GM19372 (cell line): Measurements from ENCODE around the gene TSPAN19.

Experiments
- ATAC-seq: cut with Tn5 transposase; IDR thresholded peaks from one replicate; pipeline ENCODE4 v1.9.1; 2021; ENCODE audit warnings: mild to moderate bottlenecking, low read depth, moderate library complexity; ENCODE audit not compliant: unreplicated experiment

Gene TSPAN19

DNA sequence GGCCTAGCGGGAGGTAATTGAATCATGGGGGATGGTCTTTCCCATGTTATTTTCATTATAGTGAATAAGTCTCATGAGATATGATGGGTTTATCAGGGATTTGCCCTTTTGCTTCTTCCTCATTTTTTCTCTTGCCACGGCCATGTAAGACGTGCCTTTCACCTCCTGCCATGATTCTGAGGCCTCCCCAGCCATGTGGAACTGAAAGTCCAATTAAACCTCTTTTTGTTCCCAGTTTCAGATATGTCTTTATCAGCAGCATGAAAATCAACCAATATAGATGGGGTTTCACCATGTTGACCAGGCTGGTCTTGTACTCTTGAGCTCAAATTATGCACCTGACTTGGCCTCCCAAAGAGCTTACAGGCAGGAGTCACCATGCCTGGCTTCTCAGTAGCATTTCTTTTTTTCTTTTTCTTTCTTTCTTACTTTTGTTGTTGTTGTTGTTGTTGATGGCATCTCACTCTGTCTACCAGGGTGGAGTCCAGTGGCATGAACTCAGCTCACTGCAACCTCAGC lies 33.2 kb downstream of the TSPAN19 start:
- ATAC-seq = no peak

DNA sequence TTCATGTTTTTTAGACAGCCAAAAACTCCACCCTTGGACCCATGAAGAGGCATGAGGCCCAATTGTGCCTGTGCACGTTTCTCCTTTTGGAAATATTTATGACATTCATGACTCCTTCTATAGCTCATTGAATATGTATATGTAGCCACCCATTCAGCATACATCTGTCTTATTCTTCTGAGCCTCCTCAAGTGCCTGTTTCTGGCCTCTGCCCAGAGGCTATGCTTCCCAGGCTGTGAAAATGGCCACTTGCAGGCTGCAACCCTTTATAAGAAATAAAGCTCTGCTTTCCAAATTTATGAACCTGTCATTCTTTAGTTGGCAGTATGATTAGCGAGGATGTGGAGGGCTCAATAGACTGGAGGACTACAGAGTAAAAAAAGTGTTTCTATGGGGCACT lies 35.3 kb downstream of the TSPAN19 start:
- no peak for ATAC-seq

DNA sequence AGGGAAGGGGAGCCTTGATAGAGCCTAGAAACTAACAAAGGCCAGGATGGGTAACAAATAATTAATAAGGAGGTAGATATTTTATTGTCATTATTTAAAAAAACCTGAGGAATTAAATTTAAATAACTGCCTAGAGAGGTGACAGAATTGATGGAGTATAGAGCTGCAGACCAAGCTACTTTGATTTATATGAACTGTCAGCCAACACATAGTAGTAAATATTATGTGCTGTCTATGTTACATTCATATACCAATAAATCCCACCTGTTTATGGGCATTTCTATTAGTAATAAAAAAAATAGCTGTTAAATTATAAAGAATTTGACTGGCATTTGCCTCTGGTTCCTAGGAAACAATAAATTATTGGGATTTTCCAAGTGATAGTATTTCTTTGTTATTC lies 37.7 kb downstream of the TSPAN19 start:
- ATAC-seq = no peak

DNA sequence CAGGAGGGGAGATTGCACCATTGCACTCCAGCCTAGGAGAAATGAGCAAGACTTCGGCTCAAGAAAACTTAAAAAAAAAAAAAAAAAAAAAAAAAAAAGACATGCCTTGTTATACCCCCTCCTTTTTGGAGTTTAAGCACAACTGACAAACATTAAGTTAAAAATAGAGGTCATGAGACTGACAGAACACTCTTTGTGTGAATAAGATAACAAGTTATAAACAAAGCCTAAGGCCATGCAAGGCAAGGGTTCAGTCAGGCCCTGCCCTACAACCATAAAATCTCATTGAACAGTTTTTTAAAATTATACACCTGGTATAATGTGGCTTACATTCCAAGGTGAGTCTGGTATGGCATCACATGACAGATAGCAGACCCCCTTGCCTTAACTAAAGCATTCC lies 39.3 kb downstream of the TSPAN19 start:
- no peak for ATAC-seq

DNA sequence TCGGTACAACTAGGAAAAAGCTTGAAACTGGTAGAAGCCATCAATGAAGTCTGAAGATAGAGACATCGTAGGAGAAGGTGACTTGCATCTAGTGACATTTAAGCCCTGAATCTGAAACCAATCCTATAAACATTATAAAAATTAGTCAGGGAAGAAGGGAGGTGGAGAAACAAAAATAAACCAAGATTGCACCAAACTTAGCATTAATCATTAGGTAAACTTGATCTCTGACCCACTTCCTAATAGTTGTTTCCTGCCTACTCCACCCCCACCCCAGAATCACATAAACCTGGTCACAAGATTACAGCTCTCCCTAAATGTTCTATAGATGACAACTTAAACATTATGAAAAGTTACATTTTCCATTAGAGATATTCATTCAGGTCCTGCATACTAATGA lies 40.4 kb downstream of the TSPAN19 start:
- no peak for ATAC-seq

DNA sequence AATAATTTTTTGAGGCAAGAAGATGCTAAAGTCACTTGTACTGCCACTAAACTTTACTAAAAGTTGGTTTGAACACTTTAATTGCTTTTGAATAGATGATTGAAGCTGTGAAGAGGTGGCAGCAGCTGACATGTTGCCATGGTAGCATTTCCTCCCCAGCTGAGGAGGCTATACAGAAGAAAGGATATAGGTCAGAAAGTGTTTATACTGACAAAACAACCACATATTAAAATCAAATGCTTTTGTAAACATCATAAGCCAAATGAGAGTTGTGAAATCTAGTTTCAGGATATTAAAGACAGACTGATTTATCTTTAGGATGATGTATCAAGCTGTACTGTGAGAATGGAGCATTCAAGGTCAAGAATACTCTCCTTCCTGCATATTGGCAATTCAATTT lies 41.7 kb downstream of the TSPAN19 start:
- no peak for ATAC-seq

DNA sequence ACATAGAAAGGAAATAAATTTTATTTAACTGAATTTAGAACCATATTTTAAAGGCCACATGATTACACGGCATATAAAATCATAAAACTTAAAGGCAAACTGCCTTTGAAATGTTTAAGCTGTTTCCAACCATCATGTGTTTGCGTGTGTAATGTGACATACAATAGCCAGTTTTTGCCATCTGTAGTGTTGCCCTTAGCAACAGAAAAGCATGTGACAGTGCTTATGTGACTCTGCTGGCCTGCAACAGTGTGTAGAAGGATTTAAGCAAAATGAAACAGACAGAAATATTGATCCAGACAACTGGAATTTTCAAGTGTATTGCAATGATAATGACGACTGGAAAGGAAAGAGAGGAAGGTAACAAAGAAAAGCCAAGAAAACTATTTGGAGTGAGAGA lies 49.5 kb downstream of the TSPAN19 start:
- no peak for ATAC-seq

DNA sequence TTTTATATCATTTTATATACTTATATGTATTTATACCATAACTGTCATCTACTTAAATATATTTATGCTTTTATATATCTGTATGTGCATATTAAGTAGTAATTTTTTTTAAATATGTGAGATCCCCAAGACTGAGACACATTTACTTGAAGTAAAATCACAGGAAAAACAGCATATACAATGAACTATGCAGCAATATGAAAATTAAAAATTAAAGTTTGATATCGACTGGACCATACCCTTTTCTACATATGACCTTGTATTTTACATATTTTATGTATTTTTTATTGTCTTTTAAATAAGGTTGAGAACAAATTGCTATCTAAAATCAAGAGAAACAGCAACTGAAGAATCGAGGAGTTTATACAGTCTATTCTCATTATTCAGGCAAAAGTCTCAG lies 50.0 kb downstream of the TSPAN19 start:
- no peak for ATAC-seq

DNA sequence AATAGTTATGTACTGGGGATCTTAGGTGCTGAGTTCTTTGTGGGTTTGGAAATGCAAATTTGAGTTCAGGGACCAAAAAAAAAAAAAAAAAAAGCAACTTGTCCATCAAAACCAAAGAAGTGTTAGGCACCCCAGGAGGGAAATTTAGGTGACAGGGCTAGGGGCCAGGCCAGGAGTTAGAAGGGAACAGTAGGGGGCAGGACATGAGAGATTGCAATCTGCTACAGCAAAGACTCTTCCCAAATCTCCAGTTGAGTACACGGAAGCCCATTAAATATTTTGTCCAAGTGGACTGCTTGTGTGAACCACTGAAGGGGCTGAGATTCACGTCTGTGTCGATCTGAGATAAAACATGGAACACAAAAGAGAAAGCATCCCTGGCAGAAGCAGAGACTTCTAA lies 52.8 kb downstream of the TSPAN19 start:
- no peak for ATAC-seq

DNA sequence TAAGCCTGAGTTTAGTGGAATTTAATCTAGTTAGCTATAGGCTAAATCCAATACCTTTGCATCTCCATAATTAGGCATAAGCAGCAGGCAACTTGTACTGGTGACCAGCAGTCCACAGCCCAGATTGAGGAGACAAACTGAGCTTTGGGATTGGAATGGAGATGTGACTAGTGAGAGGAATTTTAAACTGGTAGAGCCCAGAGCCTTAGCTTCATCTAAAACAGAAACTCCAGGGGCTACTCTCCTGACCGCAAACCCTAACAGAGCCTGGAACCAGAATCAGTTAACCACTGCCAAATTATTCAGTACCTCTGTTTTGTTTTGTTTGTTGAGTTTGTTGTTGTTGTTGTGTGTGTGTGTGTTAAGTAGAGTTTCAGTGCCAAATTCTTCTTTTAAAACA lies 53.2 kb downstream of the TSPAN19 start:
- no peak for ATAC-seq

DNA sequence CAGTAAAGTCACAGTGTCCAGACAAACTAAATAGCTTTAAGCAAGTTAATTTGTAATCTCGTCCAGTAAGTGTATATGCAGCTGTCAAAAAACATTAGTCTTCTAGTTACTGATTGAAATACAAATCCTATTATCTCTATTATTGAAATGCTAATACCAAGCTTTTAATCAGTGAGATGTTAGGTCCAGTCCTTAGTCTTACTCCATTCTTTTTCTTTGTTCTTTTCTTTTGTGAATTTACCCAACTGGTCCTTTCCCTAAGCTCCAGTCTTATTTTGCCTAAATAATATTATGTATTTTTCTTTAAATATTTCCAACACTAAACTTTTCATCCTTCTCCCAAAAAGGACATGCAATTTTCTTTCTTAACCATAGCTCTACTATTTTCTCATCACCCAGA lies 57.2 kb downstream of the TSPAN19 start:
- no peak for ATAC-seq

DNA sequence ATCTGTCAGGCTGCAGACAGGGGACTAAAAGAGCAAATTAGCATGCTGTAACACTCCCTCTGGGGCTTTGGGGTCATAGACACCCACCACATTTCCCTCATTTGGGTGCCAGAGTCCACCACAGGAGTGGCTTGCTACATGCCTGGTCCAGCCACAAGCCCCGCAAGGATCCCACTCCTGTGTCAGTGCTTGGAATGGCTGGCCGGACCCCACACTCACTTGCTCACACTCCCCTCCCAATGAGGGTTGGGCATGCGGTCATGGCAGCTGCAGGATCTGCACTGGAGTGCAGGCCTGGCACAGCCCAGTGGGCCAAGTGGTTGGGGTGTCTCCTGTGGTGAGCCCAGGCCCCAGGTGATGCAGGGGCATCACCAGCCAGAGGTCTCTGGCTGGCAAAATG lies 59.9 kb downstream of the TSPAN19 start:
- ATAC-seq = no peak

DNA sequence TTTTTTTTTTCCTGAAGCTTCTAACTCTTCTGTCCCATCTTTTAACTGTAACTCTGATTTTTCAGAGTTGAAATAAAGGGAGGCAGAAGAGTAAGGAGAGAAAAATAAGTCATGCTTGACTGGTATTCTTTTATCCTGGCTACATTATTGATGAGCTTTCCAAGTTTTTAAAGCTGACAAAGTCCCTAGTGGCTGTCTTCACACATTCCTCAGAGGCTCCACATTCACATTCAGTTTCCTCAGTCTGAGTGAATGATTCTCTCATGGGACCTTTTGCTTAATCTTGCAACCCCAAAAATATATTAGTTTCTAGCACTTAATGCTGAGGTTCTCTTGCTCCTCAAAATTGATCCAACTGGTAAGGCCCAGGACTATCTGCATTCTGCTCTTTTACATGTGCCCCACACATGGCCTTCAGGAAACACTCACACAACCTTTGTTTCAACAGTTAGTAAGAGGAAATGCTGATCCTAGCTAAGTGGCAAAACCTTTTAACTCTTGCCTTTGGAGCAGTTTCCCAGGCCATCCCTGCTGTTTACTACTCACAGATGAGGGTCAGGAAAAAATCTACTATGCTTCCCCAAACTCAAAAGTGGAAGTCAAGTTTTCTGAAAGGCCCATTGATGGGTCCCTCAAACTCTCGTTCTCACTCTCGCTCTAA lies 61.8 kb downstream of the TSPAN19 start:
- no peak for ATAC-seq

DNA sequence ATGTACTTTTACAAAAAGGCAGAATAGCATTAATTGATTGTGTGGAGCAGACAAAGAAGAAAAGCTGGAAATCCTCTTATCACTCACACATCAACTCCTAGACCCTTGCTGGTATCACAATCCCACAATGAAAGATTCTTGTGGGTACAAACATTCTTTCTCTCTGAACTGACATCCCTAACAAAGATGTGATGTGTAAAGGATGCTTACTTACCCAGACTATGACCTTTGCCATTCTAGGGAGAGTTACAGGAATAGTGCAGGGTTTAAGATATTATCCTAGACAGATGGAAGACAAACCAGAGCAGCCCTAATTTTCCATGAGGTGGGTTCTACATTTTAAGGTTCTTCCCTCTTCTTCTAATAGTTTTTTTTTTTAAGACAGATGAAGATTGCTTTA lies 63.1 kb downstream of the TSPAN19 start:
- ATAC-seq = no peak

DNA sequence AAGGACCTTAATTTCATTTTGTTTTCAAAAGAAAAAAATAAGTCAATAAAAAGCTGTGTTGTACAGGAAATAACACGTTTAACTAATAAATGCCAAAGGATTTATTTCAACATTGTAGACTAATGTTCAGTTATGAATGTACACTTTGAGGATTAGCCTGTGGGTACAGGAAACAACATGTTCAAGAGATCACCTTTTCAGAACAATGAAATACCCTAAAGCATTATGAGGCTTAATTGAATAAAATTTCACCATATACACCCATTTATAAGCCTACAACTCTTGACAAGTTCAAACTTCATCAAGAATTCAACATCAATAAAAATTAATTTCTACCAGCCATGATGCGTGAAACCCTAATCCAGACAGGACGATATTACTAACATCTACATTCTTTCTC lies 66.9 kb downstream of the TSPAN19 start:
- no peak for ATAC-seq
